Midbrain (tissue), 1 donor: ENCODE measurements around the gene ZNF784.

ENCODE experiments used
- DNase-seq: peaks from one replicate; lab custom pipeline; 2025; lab: John Stamatoyannopoulos, UW

Gene ZNF784

DNA sequence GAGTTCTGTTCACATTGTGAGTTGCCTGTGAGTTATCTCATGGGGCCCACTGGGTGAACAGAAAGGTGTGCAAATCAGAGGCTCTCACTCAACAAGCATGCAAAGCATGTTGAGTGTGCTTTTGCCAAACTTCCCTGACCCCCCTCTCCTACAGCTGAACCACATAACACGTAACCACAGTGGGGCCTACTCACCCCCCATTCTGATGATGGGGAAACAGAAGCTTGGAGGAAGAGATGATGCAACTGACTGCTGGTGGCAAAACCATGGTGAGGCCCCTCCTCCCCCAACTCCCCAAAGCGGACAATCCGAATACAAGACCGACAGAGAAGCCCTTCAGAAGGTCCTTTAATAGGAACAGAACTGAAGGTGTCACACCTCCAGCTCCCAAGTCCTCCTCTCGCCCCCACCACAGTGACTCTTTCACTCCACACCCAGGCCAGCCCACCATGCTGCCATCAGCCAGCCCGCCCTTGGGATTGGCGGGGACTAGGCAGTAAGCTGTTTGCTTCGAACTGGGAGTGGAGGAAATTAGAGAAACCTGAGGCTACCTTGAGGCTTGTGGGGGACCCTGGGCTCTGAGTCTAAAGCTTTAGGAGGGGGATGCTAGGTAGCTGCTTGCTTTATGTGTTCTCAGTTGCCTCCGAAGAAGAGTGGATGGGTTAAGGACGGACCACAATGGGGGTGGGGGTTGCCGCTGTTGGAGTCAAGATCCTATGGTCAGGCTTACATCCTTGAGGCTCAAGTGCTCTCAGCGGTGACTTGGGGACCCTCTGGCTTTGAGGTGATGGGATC is 3.8 kb downstream of the ZNF784 start:
- DNase-seq, result no peak

DNA sequence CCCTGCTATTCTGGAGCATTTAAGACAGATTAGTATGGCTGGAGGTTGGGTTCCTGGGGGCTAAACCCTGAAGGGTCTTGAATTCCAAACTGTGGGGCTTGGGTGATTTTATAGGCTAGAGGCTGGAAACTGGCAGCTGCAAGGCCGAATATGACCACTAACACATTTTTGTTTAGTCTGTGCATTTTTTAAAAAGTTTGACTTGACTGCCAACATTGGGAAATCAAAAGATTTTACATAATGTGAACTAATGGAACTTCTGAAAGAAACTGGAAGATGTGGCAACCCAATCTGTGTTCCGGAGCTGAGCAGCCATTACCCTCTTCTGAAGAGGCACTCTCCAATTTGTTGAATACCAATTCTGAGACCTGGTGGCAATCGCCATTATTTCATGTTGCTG is 5.1 kb downstream of the ZNF784 start:
- no peak for DNase-seq

GRCh38 chr19:55618426-55618825 is 5.9 kb downstream of the ZNF784 start:
- DNase-seq, result no peak

- no peak for DNase-seq
Measured at GRCh38 chr19:55617426-55617825, 6.9 kb downstream of the ZNF784 start.

DNA sequence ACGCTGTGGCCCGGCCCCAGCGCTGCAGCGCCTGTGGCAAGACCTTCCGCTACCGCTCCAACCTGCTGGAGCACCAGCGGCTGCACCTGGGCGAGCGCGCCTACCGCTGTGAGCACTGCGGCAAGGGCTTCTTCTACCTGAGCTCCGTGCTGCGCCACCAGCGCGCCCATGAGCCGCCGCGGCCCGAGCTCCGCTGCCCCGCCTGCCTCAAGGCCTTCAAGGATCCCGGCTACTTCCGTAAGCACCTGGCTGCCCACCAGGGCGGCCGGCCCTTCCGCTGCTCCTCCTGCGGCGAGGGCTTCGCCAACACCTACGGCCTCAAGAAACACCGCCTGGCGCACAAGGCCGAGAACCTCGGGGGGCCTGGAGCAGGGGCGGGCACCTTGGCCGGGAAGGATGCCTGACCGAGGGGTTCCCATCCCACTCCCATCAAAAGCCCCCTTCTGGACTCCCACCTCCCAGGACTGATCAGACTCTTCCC is 7.9 kb downstream of the ZNF784 start:
- DNase-seq, result no peak

DNA sequence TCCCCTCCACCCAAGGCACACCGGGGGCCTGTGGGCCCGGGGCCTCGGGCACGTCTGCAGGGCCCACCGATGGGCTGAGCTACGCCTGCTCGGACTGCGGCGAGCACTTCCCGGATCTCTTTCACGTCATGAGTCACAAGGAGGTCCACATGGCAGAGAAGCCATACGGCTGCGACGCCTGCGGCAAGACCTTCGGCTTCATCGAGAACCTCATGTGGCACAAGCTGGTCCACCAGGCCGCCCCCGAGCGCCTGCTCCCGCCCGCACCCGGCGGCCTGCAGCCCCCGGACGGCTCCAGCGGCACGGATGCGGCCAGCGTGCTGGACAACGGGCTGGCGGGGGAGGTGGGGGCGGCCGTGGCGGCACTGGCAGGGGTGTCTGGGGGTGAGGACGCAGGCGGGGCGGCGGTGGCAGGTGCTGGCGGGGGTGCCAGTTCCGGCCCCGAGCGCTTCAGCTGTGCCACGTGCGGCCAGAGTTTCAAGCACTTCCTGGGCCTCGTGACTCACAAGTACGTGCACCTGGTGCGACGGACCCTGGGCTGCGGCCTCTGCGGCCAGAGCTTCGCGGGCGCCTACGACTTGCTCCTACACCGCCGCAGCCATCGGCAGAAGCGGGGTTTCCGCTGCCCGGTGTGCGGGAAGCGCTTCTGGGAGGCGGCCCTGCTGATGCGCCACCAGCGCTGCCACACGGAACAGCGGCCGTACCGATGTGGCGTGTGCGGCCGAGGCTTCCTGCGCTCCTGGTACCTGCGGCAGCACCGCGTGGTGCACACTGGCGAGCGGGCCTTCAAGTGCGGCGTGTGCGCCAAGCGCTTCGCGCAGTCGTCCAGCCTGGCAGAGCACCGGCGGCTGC is 8.6 kb downstream of the ZNF784 start:
- no peak for DNase-seq

- no peak for DNase-seq
Measured at GRCh38 chr19:55614711-55615542, 9.4 kb downstream of the ZNF784 start.

GRCh38 chr19:55613930-55614710 is 10.2 kb downstream of the ZNF784 start:
- DNase-seq, result no peak

- DNase-seq, result no peak
Measured at GRCh38 chr19:55613396-55613795, 11.0 kb downstream of the ZNF784 start.

DNA sequence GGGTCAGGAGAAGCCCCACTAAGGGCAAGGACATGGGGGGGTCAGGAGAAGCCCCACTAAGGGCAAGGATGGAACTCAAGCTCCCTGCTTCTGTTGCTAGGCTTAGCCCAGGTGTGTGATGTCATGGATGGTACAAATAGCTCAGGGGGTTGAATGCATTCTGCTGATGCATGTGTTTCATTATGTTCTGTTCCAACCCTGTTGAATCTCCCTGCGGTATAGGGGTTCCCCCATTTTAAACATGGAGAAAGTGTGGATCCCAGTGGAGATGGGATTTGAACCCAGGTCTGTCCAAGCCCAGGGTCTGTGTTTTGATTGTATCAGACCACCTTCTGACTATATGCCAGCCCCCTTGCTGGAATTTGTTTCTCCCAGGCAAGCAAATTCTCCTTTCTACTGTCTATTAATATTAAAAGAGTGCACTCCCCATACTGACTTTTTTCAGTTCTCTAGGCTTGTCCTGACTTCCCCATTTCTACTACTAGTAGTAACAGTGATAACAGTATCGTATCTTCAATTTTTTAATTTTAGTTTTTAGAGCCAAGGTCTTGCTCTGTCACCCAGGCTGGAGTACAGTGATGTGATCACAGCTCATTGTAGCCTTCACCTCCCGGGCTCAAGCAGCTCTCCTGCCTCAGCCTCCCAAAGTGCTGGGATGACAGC is 12.3 kb downstream of the ZNF784 start:
- no peak for DNase-seq

GRCh38 chr19:55611300-55611982 is 12.9 kb downstream of the ZNF784 start:
- no peak for DNase-seq

GRCh38 chr19:55609326-55609725 is 15.0 kb downstream of the ZNF784 start:
- DNase-seq, result no peak

- no peak for DNase-seq
Measured at GRCh38 chr19:55606817-55607216, 17.5 kb downstream of the ZNF784 start.

GRCh38 chr19:55606471-55606787 is 17.9 kb downstream of the ZNF784 start:
- no peak for DNase-seq

DNA sequence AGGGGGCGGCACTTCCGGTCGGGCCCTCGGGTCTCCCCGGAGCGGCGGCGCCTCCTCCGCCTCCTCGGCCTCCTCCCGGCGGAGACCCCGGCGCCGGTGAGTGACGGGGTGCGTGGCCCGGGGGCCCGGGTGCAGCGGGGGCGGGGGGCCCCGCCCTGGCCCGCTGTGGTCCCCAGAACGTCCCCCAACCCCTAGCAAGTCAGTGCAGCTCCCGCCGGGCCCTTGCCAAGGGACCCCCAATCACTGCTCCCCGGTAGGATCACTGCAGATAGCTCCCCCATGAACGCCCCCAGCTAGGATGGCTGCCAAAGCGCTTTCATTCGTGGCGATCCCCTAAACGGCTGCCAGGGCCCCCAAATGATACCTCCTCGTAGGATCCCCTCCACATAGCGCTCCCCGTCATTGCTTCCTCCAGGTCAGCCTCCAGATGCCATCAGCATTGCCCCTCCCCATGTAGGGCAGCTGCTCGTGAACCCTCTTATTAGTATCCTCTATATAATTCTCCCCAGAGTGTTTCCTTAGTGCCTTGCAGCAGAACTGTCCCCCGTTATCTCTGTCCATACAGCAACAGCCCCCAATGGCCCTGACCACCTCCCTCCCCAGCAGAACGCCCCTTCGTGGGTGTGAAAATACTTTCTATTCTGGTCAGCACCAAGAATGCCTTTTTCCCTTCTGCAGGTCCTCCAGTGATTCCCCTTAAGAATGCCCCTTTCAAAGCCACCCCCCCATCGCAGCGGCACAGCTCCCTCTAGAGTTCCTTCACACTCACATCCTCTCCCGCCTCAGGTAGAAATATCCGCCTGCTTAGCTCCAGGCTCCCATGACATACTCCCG is 18.5 kb downstream of the ZNF784 start, which contains the start of gene ZNF865:
Gene ZNF865, plus strand, starts transcription at position 11 of the 834 bp plus-strand sequence. CDS start 7,972 bp downstream, outside the sequence.
- DNase-seq, result peak; percentile 62

DNA sequence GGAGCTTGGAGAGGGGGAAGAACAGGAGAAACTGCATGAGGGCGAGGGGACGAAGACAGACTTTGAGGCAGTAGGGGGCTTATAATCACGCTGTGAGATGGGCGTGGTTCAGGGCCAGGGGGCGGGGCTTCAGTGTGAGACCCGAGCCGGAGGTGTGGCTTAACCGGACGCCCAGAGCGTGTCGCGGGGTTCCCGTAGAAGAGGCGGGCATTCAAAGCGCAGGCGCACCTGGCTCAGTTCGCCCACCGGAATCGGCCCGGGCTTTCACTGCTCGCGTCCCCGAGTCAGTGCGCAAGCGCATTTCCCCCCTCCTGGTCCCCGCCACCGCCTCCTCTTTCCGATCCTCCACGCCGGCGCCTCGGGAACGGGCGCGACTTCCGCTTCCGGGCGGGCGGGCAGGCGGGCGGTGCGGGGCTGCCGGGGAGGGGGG is 19.1 kb downstream of the ZNF784 start:
- peak; percentile 93 for DNase-seq

- DNase-seq, result no peak
Measured at GRCh38 chr19:55603581-55604292, 20.6 kb downstream of the ZNF784 start.

DNA sequence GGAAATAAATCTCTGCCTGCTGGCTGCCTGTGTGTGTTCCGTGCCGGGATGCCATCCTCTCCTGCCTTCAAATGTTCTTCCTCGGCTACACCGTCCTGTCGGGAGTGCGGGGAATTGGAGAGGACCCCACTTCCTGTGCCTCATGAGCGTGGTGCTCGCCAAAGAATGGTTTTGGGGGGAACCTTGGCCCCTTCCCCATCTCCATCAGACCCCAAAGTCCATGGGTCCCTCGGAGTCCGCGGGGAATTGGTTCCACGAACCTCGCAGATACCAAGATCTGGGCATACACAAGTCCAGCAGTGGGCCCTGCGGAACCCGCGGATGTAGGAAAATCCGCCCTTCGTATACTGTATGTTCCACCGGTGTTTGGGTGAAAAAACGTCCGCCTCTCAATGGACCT is 21.3 kb downstream of the ZNF784 start:
- DNase-seq, result no peak
